SU-DHL-6 (cell line): ENCODE data around the gene CAMSAP3.

Experiments used
- H2AFZ ChIP-seq: fragments of 200-600 bp; sonication (generic); 2 replicates; pipeline ENCODE4 v1.6.1; 2014; ENCODE audit warnings: low read depth, mild to moderate bottlenecking, moderate library complexity, mixed read lengths, antibody characterized with exemption, low read length; ENCODE audit not compliant: severe bottlenecking
- H3F3A ChIP-seq: fragments of 200-600 bp; shearing (Covaris generic); 2 replicates; pipeline ENCODE4 v1.6.0; 2016; ENCODE audit warnings: antibody characterized with exemption, mild to moderate bottlenecking; ENCODE audit not compliant: insufficient read depth
- H3K27ac ChIP-seq: fragments of 200-600 bp; sonication (generic); 2 replicates; pipeline ENCODE4 v1.5.1; 2016; ENCODE audit warnings: low read depth, mild to moderate bottlenecking, low read length, moderate library complexity, mixed read lengths
- H3K27me3 ChIP-seq: fragments of 200-600 bp; sonication (generic), shearing (Covaris generic); 2 replicates; pipeline ENCODE4 v1.6.0; 2014; ENCODE audit warnings: mild to moderate bottlenecking, low read length
- H3K36me3 ChIP-seq: fragments of 200-600 bp; sonication (generic); 2 replicates; pipeline ENCODE4 v1.6.1; 2014; ENCODE audit warnings: mild to moderate bottlenecking, low read length, mixed read lengths
- H3K4me2 ChIP-seq: fragments of 300-600, 200-600 bp; shearing (Covaris generic), sonication (generic); 2 replicates; pipeline ENCODE4 v1.6.0; 2014; ENCODE audit warnings: low read length, low read depth, mild to moderate bottlenecking; ENCODE audit not compliant: poor library complexity, severe bottlenecking
- H3K4me3 ChIP-seq: fragments of 200-600 bp; sonication (generic); 2 replicates; pipeline ENCODE4 v1.5.1; 2014; ENCODE audit warnings: antibody characterized with exemption, low read length, mild to moderate bottlenecking, mixed read lengths; ENCODE audit not compliant: insufficient read depth, poor library complexity, severe bottlenecking
- H3K79me2 ChIP-seq: fragments of 200-600 bp; sonication (generic); 2 replicates; pipeline ENCODE4 v1.6.1; 2014; ENCODE audit warnings: mild to moderate bottlenecking, low read length, moderate library complexity; ENCODE audit not compliant: insufficient read depth
- H3K9ac ChIP-seq: fragments of 200-600 bp; sonication (generic); 2 replicates; pipeline ENCODE4 v1.7.0; 2014; ENCODE audit warnings: mild to moderate bottlenecking, low read length
- H3K9me2 ChIP-seq: fragments of 200-600 bp; sonication (generic); replicated peaks from 2 replicates; pipeline ENCODE4 v1.6.1; 2014; ENCODE audit warnings: low read length; ENCODE audit not compliant: insufficient read depth
- H3K9me3 ChIP-seq: fragments of 200-600 bp; sonication (generic); 2 replicates; pipeline ENCODE4 v1.6.1; 2014; ENCODE audit warnings: low read length, mixed read lengths; ENCODE audit not compliant: insufficient read depth
- H4K20me1 ChIP-seq: fragments of 200-600 bp; sonication (generic); 2 replicates; pipeline ENCODE4 v1.6.1; 2014; ENCODE audit warnings: low read depth, mild to moderate bottlenecking, antibody characterized with exemption, low read length, moderate library complexity, mixed read lengths
- CTCF ChIP-seq: fragments of 200-600 bp; sonication (generic); IDR thresholded peaks from one replicate; pipeline ENCODE4 v1.5.1; 2017; ENCODE audit warnings: antibody characterized with exemption, mild to moderate bottlenecking, low read length, moderate library complexity; ENCODE audit not compliant: insufficient read depth, poor library complexity, severe bottlenecking
- EZH2phosphoT487 ChIP-seq: fragments of 200-600 bp; sonication (generic), shearing (Covaris generic); conservative IDR thresholded peaks from 2 replicates; pipeline ENCODE4 v1.6.1; 2018; ENCODE audit warnings: mild to moderate bottlenecking, antibody characterized with exemption, low read length, moderate library complexity, mixed read lengths

CAMSAP3 gene

GRCh38 chr19:7564866-7565265 is 30.8 kb upstream of the CAMSAP3 start:
- no peaks in the 10 kb centered on the region for H4K20me1 ChIP-seq
- TF ChIP-seq EZH2phosphoT487 (no peak), CTCF (no peak)
- no peak overlapping the region for H2AFZ ChIP-seq
- H3K27ac ChIP-seq: no peak overlapping the region
- H3K9ac ChIP-seq: no peak overlapping the region
- H3K79me2 ChIP-seq: no peaks in the 10 kb centered on the region
- no peak overlapping the region for H3K4me2 ChIP-seq
- no peaks in the 10 kb centered on the region for H3F3A ChIP-seq
- H3K36me3 ChIP-seq: no peaks in the 10 kb centered on the region
- no peaks in the 10 kb centered on the region for H3K27me3 ChIP-seq
- no peaks in the 10 kb centered on the region for H3K9me3 ChIP-seq
- H3K4me3 ChIP-seq: no peak overlapping the region
- no peaks in the 10 kb centered on the region for H3K9me2 ChIP-seq

- Histone ChIP-seq H3K79me2 (no peaks in the 10 kb centered on the region), H3K9me2 (no peaks in the 10 kb centered on the region), H3K27ac (no peak overlapping the region), H3K9ac (no peak overlapping the region), H3K36me3 (no peaks in the 10 kb centered on the region), H3F3A (no peaks in the 10 kb centered on the region), H3K4me3 (no peak overlapping the region), H3K27me3 (no peaks in the 10 kb centered on the region), H3K9me3 (no peaks in the 10 kb centered on the region), H4K20me1 (no peaks in the 10 kb centered on the region), H3K4me2 (no peak overlapping the region), H2AFZ (no peak overlapping the region)
- no peak for TF ChIP-seq CTCF
- no peak for TF ChIP-seq EZH2phosphoT487
These were observed 30.3 kb upstream of the CAMSAP3 start for GRCh38 chr19:7565332-7565731.

- H3K27me3 ChIP-seq: no peaks in the 10 kb centered on the region
- H3K9me3 ChIP-seq: no peaks in the 10 kb centered on the region
These were observed 24.9 kb upstream of the CAMSAP3 start for GRCh38 chr19:7570761-7571160.

More at GRCh38 chr19:7570761-7571160, 24.9 kb upstream of the CAMSAP3 start:
- Histone ChIP-seq H4K20me1 (no peaks in the 10 kb centered on the region), H3K79me2 (no peaks in the 10 kb centered on the region), H3K9me2 (no peaks in the 10 kb centered on the region), H3K36me3 (no peaks in the 10 kb centered on the region), H3F3A (no peaks in the 10 kb centered on the region), H3K9ac (no peak overlapping the region), H3K4me2 (no peak overlapping the region), H3K27ac (no peak overlapping the region), H2AFZ (no peak overlapping the region), H3K4me3 (no peak overlapping the region)
- TF ChIP-seq EZH2phosphoT487 (no peak), CTCF (no peak)
